ENCODE data around the gene NFX1. TPM values are rescaled to one million over a fixed set of nuclear protein-coding genes. Genes with fewer than 3 reads are reported as not detected.
A peak's percentile ranks its signal among the peaks of the same experiment; 100 is the strongest.

NFX1 gene
- total and polyA plus RNA-seq, 9 of the 15 experiments (the other 6 are each of a cell fraction or from before 2014, with no cell fraction given) = 8.8 to 38.9 (median 26.8) TPM

DNA sequence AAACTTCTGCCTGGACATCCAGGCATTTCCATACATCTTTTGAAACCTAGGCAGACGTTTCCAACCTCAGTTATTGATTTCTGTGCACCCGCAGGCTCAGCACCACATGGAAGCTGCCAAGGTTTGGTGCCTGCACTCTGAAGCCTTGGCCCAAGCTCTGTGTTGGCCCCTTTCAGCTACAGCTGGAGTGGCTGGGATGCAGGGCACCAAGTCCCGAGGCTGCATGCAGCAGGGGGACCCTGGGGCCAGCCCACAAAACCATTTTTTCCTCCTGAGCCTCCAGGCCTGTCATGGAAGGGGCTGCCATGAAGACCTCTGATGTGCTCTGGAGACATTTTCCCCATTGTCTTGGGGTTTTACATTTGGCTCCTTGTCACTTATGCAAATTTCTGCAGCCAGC lies 49.9 kb downstream of the NFX1 start (continued):
- TF ChIP-seq TRIM24 (IDR thresholded peaks at IDR 0.05) (peak in 1 of 2 experiments; percentile 63; a peak in 1 of 4 replicates), CBX1 (IDR thresholded peaks at IDR 0.05; ENCODE audit: low read depth) (0 out of 2 replicates have a peak, but pooled peaks have one; percentile 53), GTF2A2 (tag; IDR thresholded peaks at IDR 0.05) (no peak)

DNA sequence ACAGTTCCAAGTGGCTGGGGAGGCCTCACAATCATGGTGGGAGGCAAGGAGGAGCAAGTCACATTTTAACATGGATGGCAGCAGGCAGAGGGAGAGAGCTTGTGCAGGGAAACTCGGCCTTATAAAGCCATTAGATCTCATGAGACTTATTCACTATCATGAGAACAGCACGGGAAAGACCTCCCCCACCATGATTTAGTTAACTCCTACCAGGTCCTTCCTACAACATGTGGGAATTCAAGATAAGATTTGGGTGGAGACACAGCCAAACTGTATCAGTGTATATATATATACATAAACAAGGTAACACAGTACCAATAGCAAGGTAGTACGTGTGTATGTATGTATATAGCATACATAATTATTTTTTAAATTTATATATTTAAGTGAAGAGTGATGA lies 50.9 kb downstream of the NFX1 start:
- no peak overlapping the region for H3K4me2 ChIP-seq (ENCODE audit: insufficient read depth, low read length)
- no peaks in the 10 kb centered on the region for H3K9me1 ChIP-seq (ENCODE audit: control insufficient read depth, insufficient read depth, low read length)
- ChIA-PET POLR2A (no interaction called here), CTCF (ENCODE audit: low intra/inter-chr PET ratio) (no interaction called here)
- H2AFZ ChIP-seq (ENCODE audit: low read depth, low read length) = no peak overlapping the region
- H3K27me3 ChIP-seq (ENCODE audit: control insufficient read depth in 2 of 2, insufficient read depth in 2 of 2, low read length in 2 of 2) = no peaks in the 10 kb centered on the region
- H4K20me1 ChIP-seq (replicated peaks; ENCODE audit: control insufficient read depth, insufficient read depth, low read length) = no peaks in the 10 kb centered on the region
- H3K9ac ChIP-seq (ENCODE audit: insufficient read depth in 1 of 2, low read depth in 2 of 2, low read length in 2 of 2) = no peak overlapping the region
- DNase-seq (ENCODE audit: extremely low read depth in 1 of 4, low spot score in 3 of 4) (peak in 1 of 4 experiments; percentile 46), FAIRE-seq (no peak), ATAC-seq (peak; percentile 58)
- H3K36me3 ChIP-seq (ENCODE audit: control insufficient read depth, insufficient read depth, low read length) = peaks cover 77% of the 10 kb centered on the region
- intact Hi-C loops (cut with micrococcal nuclease) = no loop called here
- no peaks in the 10 kb centered on the region for H3K79me2 ChIP-seq (ENCODE audit: control insufficient read depth, insufficient read depth, low read length)
- peaks cover 26% of the 10 kb centered on the region for H3K9me3 ChIP-seq (replicated peaks; ENCODE audit: control insufficient read depth, insufficient read depth, low read depth, low read length)
- no TSS peak for BruUV-seq (replicated peaks)
- no peaks in the 10 kb centered on the region; a peak in 2 of 5 replicates for H3K4me1 ChIP-seq (replicated peaks in 1 of 2; ENCODE audit: control insufficient read depth in 2 of 2, insufficient read depth in 2 of 2, low read length in 2 of 2)
- in situ Hi-C loops (cut with MboI) = no loop called here
- WGBS (ENCODE audit: insufficient coverage, low coverage, missing lambda C conversion rate) = 59% methylated on average over 3 of the region's 3 CpGs
- H3K27ac ChIP-seq (ENCODE audit: extremely low read depth, low read depth, low read length) = no peak overlapping the region; the same call in 2 of the 3 replicates
- no peak overlapping the region for H3K4me3 ChIP-seq
- TF ChIP-seq RFX5 (IDR thresholded peaks at IDR 0.05; ENCODE audit: low read depth, low read length) (no peak), NCOR1 (IDR thresholded peaks at IDR 0.05) (peak; percentile 40; the same call in 1 of the 2 replicates), TEAD4 (IDR thresholded peaks at IDR 0.05; ENCODE audit: low read length) (peak; percentile 60), TEAD4 (CRISPR knock-in tag; IDR thresholded peaks at IDR 0.05; ENCODE audit: borderline replicate concordance) (no peak), TRIM28 (IDR thresholded peaks at IDR 0.05) (peak; percentile 53; the same call in 1 of the 2 replicates), CBX5 (IDR thresholded peaks at IDR 0.05; ENCODE audit: borderline replicate concordance, low read depth) (no peak), BHLHE40 (IDR thresholded peaks at IDR 0.05; ENCODE audit: low read length) (0 out of 2 replicates have a peak, but pooled peaks have one; percentile 29), GTF3C2 (IDR thresholded peaks at IDR 0.05; ENCODE audit: borderline replicate concordance, extremely low read depth, insufficient read length) (no peak), MLX (CRISPR knock-in tag; conservative IDR thresholded peaks at IDR 0.05) (no peak), ZEB2 (IDR thresholded peaks at IDR 0.05) (0 out of 2 replicates have a peak, but pooled peaks have one; percentile 14), FOXK2 (conservative IDR thresholded peaks at IDR 0.05 in 1 of 2, IDR thresholded peaks at IDR 0.05 in 1 of 2; ENCODE audit: low read depth in 2 of 2) (0 out of 4 replicates have a peak, but pooled peaks of 1 of the 2 experiments have one; percentile 29)
- TF ChIP-seq, protein P1, sequence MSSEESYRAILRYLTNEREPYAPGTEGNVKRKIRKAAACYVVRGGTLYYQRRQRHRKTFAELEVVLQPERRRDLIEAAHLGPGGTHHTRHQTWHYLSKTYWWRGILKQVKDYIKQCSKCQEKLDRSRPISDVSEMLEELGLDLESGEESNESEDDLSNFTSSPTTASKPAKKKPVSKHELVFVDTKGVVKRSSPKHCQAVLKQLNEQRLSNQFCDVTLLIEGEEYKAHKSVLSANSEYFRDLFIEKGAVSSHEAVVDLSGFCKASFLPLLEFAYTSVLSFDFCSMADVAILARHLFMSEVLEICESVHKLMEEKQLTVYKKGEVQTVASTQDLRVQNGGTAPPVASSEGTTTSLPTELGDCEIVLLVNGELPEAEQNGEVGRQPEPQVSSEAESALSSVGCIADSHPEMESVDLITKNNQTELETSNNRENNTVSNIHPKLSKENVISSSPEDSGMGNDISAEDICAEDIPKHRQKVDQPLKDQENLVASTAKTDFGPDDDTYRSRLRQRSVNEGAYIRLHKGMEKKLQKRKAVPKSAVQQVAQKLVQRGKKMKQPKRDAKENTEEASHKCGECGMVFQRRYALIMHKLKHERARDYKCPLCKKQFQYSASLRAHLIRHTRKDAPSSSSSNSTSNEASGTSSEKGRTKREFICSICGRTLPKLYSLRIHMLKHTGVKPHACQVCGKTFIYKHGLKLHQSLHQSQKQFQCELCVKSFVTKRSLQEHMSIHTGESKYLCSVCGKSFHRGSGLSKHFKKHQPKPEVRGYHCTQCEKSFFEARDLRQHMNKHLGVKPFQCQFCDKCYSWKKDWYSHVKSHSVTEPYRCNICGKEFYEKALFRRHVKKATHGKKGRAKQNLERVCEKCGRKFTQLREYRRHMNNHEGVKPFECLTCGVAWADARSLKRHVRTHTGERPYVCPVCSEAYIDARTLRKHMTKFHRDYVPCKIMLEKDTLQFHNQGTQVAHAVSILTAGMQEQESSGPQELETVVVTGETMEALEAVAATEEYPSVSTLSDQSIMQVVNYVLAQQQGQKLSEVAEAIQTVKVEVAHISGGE (CRISPR knock-in tag; IDR thresholded peaks at IDR 0.05) = no peak

All from K562 (cell line).